Measurements from ENCODE around the gene CACNB2. TPM values are rescaled to one million over a fixed set of nuclear protein-coding genes. Genes with fewer than 3 reads are reported as not detected.
"Not testable (repeated sequence)": the region's sequence is repeated elsewhere in the genome, so short reads cannot be mapped to it uniquely, and the experiment has no call there.

CACNB2 gene
- total and polyA plus RNA-seq, 4 donors: 2.8 to 14.6 (median 7.7) TPM

DNA sequence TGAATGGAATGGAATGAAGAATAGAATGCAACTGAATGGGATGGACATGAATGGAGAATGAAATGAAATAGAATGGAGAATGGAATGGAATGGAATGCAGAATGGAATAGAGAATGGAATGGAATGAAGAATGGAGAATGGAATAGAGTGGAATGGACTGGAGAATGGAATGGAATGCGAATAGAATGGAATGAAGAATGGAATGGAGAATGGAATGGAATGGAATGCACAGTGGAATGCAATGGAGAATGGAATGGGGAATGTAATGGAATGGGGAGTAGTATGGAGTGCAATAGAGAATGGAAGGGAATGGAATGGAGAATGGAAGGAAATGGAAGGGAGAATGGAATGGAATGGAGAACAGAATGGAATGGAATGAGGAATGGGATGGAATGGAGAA is 417.7 kb downstream of the CACNB2 start:
- Histone ChIP-seq H3K36me3 (ENCODE audit: control insufficient read depth in 1 of 2, insufficient read depth in 2 of 2, low read length in 1 of 2) (peaks cover 0 to 3% of the 10 kb centered on the region in 2 donors), H3K27ac (ENCODE audit: low read depth in 1 of 2, low read length in 2 of 2) (no peak overlapping the region), H3K4me1 (ENCODE audit: control insufficient read depth in 1 of 2, insufficient read depth in 2 of 2, low read length in 2 of 2) (no peaks in the 10 kb centered on the region), H3K9me3 (ENCODE audit: control insufficient read depth, low read length) (no peaks in the 10 kb centered on the region), H3K4me3 (ENCODE audit: low read length in 2 of 2) (no peak overlapping the region), H3K27me3 (ENCODE audit: control insufficient read depth in 1 of 2, insufficient read depth in 2 of 2, low read length in 1 of 2) (no peaks in the 10 kb centered on the region)
- ATAC-seq (ENCODE audit: low FRiP score): no peak
- 96% methylated on average over 1 of the region's 1 CpG for WGBS, 2 donors
- DNase-seq: no peak
- intact Hi-C loops (cut with DNase I): no loop called here

GRCh38 chr10:18561861-18562551 is 421.8 kb downstream of the CACNB2 start:
- peaks cover 0 to 2% of the 10 kb centered on the region in 2 donors for H3K36me3 ChIP-seq (ENCODE audit: control insufficient read depth in 1 of 2, insufficient read depth in 2 of 2, low read length in 1 of 2)
- H3K4me1 ChIP-seq (ENCODE audit: control insufficient read depth in 1 of 2, insufficient read depth in 2 of 2, low read length in 2 of 2): no peaks in the 10 kb centered on the region
- intact Hi-C loops (cut with DNase I): no loop called here
- DNase-seq: no peak
- H3K27me3 ChIP-seq (ENCODE audit: control insufficient read depth in 1 of 2, insufficient read depth in 2 of 2, low read length in 1 of 2): no peaks in the 10 kb centered on the region
- H3K4me3 ChIP-seq (ENCODE audit: low read length in 2 of 2): no peak overlapping the region
- H3K9me3 ChIP-seq (ENCODE audit: control insufficient read depth, low read length): no peaks in the 10 kb centered on the region
- no peak for ATAC-seq (ENCODE audit: low FRiP score)
- 97 to 98% methylated on average over 8 of the region's 8 CpGs for WGBS, 2 donors
- no peak overlapping the region for H3K27ac ChIP-seq (ENCODE audit: low read depth in 1 of 2, low read length in 2 of 2)

DNA sequence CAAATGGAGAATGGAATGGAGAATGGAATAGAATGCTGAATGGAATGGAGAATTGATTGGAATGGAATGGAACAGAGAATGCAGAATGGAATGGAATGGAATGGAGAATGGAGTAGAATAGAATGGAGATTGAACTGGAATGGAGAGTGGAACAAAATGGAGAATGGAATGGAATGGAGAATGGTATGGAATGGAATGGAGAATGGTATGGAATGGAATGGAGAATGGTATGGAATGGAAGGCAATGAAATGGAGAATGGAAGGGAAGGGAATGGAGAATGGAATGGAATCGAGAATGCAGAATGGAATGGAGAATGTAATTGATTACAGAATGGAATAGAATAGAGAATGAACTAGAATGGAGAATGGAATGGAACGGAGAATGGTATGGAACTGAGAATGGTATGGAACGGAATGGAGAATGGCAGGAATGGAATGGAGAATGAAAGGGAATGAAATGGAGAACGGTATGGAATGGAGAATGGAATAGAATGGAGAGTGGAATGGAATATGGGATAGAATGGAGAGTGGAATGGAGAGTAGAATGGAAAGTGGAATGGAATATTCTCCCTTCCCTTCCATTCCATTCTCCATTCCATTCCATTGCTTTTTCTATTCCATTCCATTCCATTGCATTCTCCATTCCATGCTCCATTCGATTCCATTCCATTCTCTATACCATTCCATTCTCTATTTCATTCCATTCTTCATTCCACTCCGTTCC is 422.9 kb downstream of the CACNB2 start:
- H3K4me3 ChIP-seq (ENCODE audit: low read length in 2 of 2): no peak overlapping the region
- no peaks in the 10 kb centered on the region for H3K4me1 ChIP-seq (ENCODE audit: control insufficient read depth in 1 of 2, insufficient read depth in 2 of 2, low read length in 2 of 2)
- no peaks in the 10 kb centered on the region for H3K9me3 ChIP-seq (ENCODE audit: control insufficient read depth, low read length)
- H3K27me3 ChIP-seq (ENCODE audit: control insufficient read depth in 1 of 2, insufficient read depth in 2 of 2, low read length in 1 of 2): no peaks in the 10 kb centered on the region
- H3K36me3 ChIP-seq (ENCODE audit: control insufficient read depth in 1 of 2, insufficient read depth in 2 of 2, low read length in 1 of 2): no peaks in the 10 kb centered on the region
- H3K27ac ChIP-seq (ENCODE audit: low read depth in 1 of 2, low read length in 2 of 2): no peak overlapping the region
- intact Hi-C loops (cut with DNase I): no loop called here
- 97 to 98% methylated on average over 6 of the region's 6 CpGs for WGBS, 2 donors
- DNase-seq: no peak
- ATAC-seq (ENCODE audit: low FRiP score): no peak

GRCh38 chr10:18565006-18565405 is 424.8 kb downstream of the CACNB2 start:
- ATAC-seq (ENCODE audit: low FRiP score): no peak
- no peak for DNase-seq
- Histone ChIP-seq H3K27ac (ENCODE audit: low read depth in 1 of 2, low read length in 2 of 2) (no peak overlapping the region), H3K36me3 (ENCODE audit: control insufficient read depth in 1 of 2, insufficient read depth in 2 of 2, low read length in 1 of 2) (no peaks in the 10 kb centered on the region), H3K4me3 (ENCODE audit: low read length in 2 of 2) (no peak overlapping the region), H3K9me3 (ENCODE audit: control insufficient read depth, low read length) (no peaks in the 10 kb centered on the region), H3K27me3 (ENCODE audit: control insufficient read depth in 1 of 2, insufficient read depth in 2 of 2, low read length in 1 of 2) (no peaks in the 10 kb centered on the region), H3K4me1 (ENCODE audit: control insufficient read depth in 1 of 2, insufficient read depth in 2 of 2, low read length in 2 of 2) (no peaks in the 10 kb centered on the region)
- 97 to 98% methylated on average over 5 of the region's 5 CpGs for WGBS, 2 donors
- intact Hi-C loops (cut with DNase I): no loop called here

GRCh38 chr10:18566177-18566576 is 426.0 kb downstream of the CACNB2 start:
- Histone ChIP-seq H3K27ac (ENCODE audit: low read depth in 1 of 2, low read length in 2 of 2) (no peak overlapping the region), H3K36me3 (ENCODE audit: control insufficient read depth in 1 of 2, insufficient read depth in 2 of 2, low read length in 1 of 2) (no peaks in the 10 kb centered on the region), H3K27me3 (ENCODE audit: control insufficient read depth in 1 of 2, insufficient read depth in 2 of 2, low read length in 1 of 2) (no peaks in the 10 kb centered on the region), H3K4me1 (ENCODE audit: control insufficient read depth in 1 of 2, insufficient read depth in 2 of 2, low read length in 2 of 2) (no peaks in the 10 kb centered on the region), H3K4me3 (ENCODE audit: low read length in 2 of 2) (no peak overlapping the region), H3K9me3 (ENCODE audit: control insufficient read depth, low read length) (no peaks in the 10 kb centered on the region)
- intact Hi-C loops (cut with DNase I): no loop called here
- DNase-seq (no peak), ATAC-seq (ENCODE audit: low FRiP score) (no peak)
- 83 to 97% methylated on average over 4 of the region's 4 CpGs for WGBS, 2 donors

- H3K9me3 ChIP-seq (ENCODE audit: control insufficient read depth, low read length): no peaks in the 10 kb centered on the region
- DNase-seq: no peak
- H3K36me3 ChIP-seq (ENCODE audit: control insufficient read depth in 1 of 2, insufficient read depth in 2 of 2, low read length in 1 of 2): no peaks in the 10 kb centered on the region
- WGBS, 2 donors: 97 to 98% methylated on average over 3 of the region's 3 CpGs
- no peaks in the 10 kb centered on the region for H3K27me3 ChIP-seq (ENCODE audit: control insufficient read depth in 1 of 2, insufficient read depth in 2 of 2, low read length in 1 of 2)
- no peak overlapping the region for H3K27ac ChIP-seq (ENCODE audit: low read depth in 1 of 2, low read length in 2 of 2)
- no peaks in the 10 kb centered on the region for H3K4me1 ChIP-seq (ENCODE audit: control insufficient read depth in 1 of 2, insufficient read depth in 2 of 2, low read length in 2 of 2)
- intact Hi-C loops (cut with DNase I): no loop called here
- no peak for ATAC-seq (ENCODE audit: low FRiP score)
- H3K4me3 ChIP-seq (ENCODE audit: low read length in 2 of 2): no peak overlapping the region
These were observed 427.2 kb downstream of the CACNB2 start for GRCh38 chr10:18567343-18567856.

GRCh38 chr10:18570386-18570785 is 430.2 kb downstream of the CACNB2 start:
- intact Hi-C loops (cut with DNase I): not testable (repeated sequence)

GRCh38 chr10:18571076-18571475 is 430.9 kb downstream of the CACNB2 start:
- Histone ChIP-seq H3K27me3 (ENCODE audit: control insufficient read depth in 1 of 2, insufficient read depth in 2 of 2, low read length in 1 of 2) (no peaks in the 10 kb centered on the region), H3K4me1 (ENCODE audit: control insufficient read depth in 1 of 2, insufficient read depth in 2 of 2, low read length in 2 of 2) (no peaks in the 10 kb centered on the region), H3K9me3 (ENCODE audit: control insufficient read depth, low read length) (no peaks in the 10 kb centered on the region), H3K27ac (ENCODE audit: low read depth in 1 of 2, low read length in 2 of 2) (no peak overlapping the region), H3K36me3 (ENCODE audit: control insufficient read depth in 1 of 2, insufficient read depth in 2 of 2, low read length in 1 of 2) (no peaks in the 10 kb centered on the region), H3K4me3 (ENCODE audit: low read length in 2 of 2) (no peak overlapping the region)
- intact Hi-C loops (cut with DNase I): no loop called here
- DNase-seq (no peak), ATAC-seq (ENCODE audit: low FRiP score) (no peak)

More at GRCh38 chr10:18570386-18570785, 430.2 kb downstream of the CACNB2 start:
- H3K9me3 ChIP-seq (ENCODE audit: control insufficient read depth, low read length); H3K27me3 ChIP-seq (ENCODE audit: control insufficient read depth in 1 of 2, insufficient read depth in 2 of 2, low read length in 1 of 2); ATAC-seq (ENCODE audit: low FRiP score); H3K4me1 ChIP-seq (ENCODE audit: control insufficient read depth in 1 of 2, insufficient read depth in 2 of 2, low read length in 2 of 2); DNase-seq; H3K36me3 ChIP-seq (ENCODE audit: control insufficient read depth in 1 of 2, insufficient read depth in 2 of 2, low read length in 1 of 2); H3K4me3 ChIP-seq (ENCODE audit: low read length in 2 of 2); H3K27ac ChIP-seq (ENCODE audit: low read depth in 1 of 2, low read length in 2 of 2): not testable (repeated sequence)
- WGBS, 2 donors: 97% methylated on average over 2 of the region's 2 CpGs

- ATAC-seq (ENCODE audit: low FRiP score) (no peak), DNase-seq (no peak)
These were observed 431.6 kb downstream of the CACNB2 start for GRCh38 chr10:18571780-18572179.

More at GRCh38 chr10:18571780-18572179, 431.6 kb downstream of the CACNB2 start:
- 97 to 98% methylated on average over 1 of the region's 1 CpG for WGBS, 2 donors
- H3K27ac ChIP-seq (ENCODE audit: low read depth in 1 of 2, low read length in 2 of 2): no peak overlapping the region
- no peaks in the 10 kb centered on the region for H3K36me3 ChIP-seq (ENCODE audit: control insufficient read depth in 1 of 2, insufficient read depth in 2 of 2, low read length in 1 of 2)
- no peaks in the 10 kb centered on the region for H3K4me1 ChIP-seq (ENCODE audit: control insufficient read depth in 1 of 2, insufficient read depth in 2 of 2, low read length in 2 of 2)
- no peak overlapping the region for H3K4me3 ChIP-seq (ENCODE audit: low read length in 2 of 2)
- intact Hi-C loops (cut with DNase I): no loop called here
- H3K9me3 ChIP-seq (ENCODE audit: control insufficient read depth, low read length): no peaks in the 10 kb centered on the region
- no peaks in the 10 kb centered on the region for H3K27me3 ChIP-seq (ENCODE audit: control insufficient read depth in 1 of 2, insufficient read depth in 2 of 2, low read length in 1 of 2)

All from aorta (tissue), 5 donors.